ENCODE results near the gene SNX3.
"Not testable (repeated sequence)": the region's sequence is repeated elsewhere in the genome, so short reads cannot be mapped to it uniquely, and the experiment has no call there.

Gene SNX3

GRCh38 chr6:108260126-108260808 is 573 bp downstream of the SNX3 start:
- peak in 1 of 4 experiments; percentile 33 for DNase-seq

GRCh38 chr6:108254433-108255410 is 6.1 kb downstream of the SNX3 start:
- DNase-seq, result no peak

GRCh38 chr6:108253241-108253640 is 7.6 kb downstream of the SNX3 start:
- DNase-seq, result no peak

DNA sequence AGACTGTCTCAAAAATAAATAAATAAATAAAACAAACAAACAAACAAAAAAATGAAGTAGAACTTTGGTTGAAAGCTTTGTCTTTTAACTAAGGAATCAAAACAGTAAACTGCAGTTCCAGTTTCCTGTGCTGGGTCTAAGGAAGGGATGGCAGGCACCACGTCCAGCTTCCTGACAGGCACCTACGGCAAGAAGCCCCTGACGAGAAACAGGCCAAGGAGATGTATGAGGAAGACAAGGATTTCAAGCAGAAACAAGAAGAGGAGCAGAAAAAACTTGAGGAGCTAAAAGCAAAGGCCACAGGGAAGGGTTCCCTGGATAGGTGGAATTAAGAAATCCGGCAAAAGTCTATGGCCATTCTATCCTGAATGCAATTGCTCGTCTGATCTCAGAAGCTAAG is 8.8 kb downstream of the SNX3 start:
- no peak for DNase-seq

DNA sequence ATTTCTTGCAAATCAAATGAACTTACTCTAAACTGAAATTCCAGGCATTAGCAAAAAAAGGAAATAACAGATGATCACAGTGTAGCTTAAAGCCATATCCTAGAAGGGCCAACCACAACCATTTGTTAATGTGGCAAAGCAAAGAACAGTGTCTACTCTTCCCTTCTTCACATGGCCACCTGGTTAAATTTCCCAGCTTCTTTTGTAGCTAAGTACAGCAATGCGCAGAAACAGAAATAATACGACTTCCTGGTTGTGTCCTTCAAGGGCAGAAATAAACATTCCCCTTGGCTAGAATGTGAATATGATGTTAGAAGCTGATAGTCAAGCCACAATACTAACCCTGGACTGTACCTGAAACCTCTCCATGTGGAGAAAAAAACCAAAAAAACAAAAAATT is 9.6 kb downstream of the SNX3 start:
- no peak for DNase-seq

GRCh38 chr6:108250240-108250866 is 10.5 kb downstream of the SNX3 start:
- DNase-seq, result no peak

DNA sequence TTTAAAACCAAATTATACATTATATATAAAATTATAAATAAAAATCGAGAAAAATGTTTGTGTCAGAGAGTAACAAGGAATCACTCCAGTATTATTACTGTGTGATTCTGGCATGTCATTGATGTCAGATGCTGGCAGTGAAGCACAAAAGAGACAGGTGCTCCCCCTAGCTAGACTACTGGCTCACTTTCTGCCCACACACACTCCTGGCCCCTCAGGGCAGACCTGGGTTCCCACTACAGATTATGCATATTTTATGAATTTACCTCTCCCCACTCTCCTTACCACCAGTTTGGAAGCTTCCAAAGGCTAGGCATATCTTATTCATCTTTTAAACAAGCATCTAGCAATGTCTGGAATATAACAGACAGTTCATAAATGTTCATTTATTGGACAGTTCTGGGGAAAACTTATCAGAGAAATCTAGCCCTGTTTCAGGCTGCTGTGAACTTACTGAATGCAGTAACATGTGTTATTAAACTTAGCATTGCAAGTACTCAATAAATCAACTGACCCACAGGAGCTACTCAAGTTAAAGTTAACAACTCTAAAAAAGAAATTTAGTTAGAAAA is 12.8 kb downstream of the SNX3 start:
- no peak for DNase-seq

DNA sequence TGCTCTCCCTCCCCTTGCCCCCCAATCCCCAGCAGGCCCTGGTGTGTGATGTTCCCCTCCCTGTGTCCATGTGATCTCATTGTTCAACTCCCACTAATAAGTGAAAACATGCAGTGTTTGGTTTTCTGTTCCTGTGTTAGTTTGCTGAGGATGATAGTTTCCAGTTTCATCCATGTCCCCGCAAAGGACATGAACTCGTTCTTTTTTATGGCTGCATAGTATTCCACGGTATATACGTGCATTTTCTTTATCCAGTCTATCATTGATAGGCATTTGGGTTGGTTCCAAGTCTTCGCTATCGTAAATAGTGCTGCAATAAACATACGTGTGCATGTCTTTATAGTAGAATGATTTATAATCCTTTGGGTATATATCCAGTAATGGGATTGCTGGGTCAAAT is 15.7 kb downstream of the SNX3 start:
- DNase-seq, result not testable (repeated sequence)

DNA sequence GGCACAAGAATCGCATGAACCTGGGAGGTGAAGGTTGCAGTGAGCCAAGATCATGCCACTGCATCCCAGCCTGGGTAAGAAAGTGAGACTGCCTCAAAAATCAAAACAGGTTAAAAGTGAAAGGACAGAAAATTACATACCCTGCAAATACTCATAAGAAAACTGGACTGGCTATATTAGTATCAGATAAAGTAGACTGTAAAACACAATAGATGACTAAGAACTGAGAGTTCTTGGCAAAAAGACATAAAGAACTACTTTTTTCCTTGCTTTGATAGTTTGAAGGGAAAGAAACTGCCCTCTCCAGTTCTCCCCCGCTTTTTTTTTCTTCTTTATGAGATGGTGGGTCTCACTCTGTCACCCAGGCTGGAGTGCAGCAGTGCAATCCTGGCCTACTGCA is 17.0 kb downstream of the SNX3 start:
- DNase-seq, result no peak

DNA sequence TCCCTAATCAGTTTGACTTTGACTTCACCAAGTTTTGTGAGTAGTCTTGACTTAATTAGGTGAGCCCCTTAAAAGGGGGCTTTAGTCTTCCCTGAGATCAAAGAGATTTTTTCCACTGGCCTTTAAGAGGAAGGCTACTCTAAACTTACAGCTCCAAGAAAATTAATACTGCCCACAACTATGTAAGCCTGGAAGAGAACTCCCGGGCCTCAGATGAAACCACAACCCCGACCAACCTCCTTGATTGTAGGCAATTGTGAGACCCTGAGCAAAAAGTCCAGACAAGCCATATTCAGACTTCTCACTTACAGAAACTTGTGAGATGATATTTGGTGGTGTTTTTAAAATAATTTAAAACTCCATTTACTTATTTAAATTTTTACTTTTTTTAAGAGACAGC is 18.1 kb downstream of the SNX3 start:
- DNase-seq, result no peak

- no peak for DNase-seq
Measured at GRCh38 chr6:108242259-108242658, 18.6 kb downstream of the SNX3 start.

DNA sequence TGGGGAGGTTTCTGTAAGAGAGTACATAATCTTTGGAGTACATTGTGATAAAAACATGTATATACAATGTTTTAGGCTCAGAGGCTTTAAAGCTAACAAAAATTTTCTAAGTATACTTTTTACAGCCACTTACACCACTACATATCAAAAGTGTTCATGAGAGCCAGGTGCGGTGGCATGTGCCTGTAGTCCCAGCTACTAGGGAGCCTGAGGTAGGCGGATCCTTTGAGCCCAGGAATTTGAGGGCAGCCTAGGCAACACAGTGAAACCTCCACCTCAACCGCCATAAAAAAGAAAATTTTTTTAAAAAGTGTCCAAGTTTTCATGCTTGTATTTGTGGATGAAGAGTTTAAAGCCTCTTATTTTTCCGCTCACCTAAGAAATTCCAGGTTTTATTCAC is 22.5 kb downstream of the SNX3 start:
- DNase-seq, result no peak

DNA sequence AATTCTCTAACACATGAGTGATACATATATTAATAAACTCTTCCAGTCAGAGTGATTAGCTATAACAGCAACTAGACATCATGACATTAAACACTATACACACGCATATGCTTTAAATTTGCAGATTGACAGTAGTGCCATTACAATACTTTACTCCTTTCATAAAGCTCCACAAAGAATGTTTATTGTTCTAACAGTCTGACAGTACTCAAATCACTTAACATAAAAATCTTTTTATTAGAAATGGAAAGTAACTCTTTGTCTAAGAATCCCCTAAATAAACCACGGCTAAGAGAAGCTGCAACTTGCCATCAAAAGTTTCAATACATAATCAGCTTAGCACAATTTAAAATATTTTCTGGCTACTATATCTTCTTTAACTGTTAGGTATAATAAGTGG is 24.0 kb downstream of the SNX3 start:
- no peak for DNase-seq

DNA sequence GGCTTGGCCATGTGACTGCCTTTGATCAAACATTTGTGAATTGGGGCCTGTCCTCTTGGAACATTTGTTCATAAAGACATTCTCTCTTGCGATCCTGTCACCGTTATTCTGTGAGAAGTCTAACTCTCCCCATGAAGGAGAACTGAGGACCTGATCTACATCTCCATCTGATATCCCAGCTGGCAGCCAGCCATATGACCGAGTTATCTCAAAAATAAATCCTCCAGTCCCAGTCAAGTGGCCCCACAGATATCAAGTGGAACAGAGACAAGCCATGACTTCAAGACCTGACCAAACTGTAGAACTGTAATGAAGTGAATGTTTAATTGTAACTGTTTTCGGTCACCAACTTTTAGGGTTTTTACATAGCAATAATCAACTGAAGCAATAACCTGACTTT is 25.7 kb downstream of the SNX3 start:
- no peak for DNase-seq

- no peak for DNase-seq
Measured at GRCh38 chr6:108228416-108228815, 32.4 kb downstream of the SNX3 start.

- no peak for DNase-seq
Measured at GRCh38 chr6:108227290-108227689, 33.5 kb downstream of the SNX3 start.

GRCh38 chr6:108222504-108222903 is 38.3 kb downstream of the SNX3 start:
- no peak for DNase-seq

GRCh38 chr6:108222064-108222463 is 38.8 kb downstream of the SNX3 start:
- DNase-seq, result no peak

GRCh38 chr6:108211671-108212070 is 49.2 kb downstream of the SNX3 start:
- DNase-seq, result no peak

GRCh38 chr6:108210556-108210955 is 50.3 kb downstream of the SNX3 start:
- DNase-seq, result no peak

GRCh38 chr6:108209738-108210137 is 51.1 kb downstream of the SNX3 start:
- DNase-seq, result no peak

- no peak for DNase-seq
Measured at GRCh38 chr6:108207013-108207412, 53.8 kb downstream of the SNX3 start.

All from activated CD4-positive, CD25-positive, alpha-beta regulatory T cell (primary cell).